CD1c-positive myeloid dendritic cell (primary cell): ENCODE results near the gene MEPCE.

ENCODE experiments used
- DNase-seq: peaks from one replicate; pipeline ENCODE4 v3.0.0-alpha.2; 2016; ENCODE audit errors: extremely low spot score

Gene MEPCE

DNA sequence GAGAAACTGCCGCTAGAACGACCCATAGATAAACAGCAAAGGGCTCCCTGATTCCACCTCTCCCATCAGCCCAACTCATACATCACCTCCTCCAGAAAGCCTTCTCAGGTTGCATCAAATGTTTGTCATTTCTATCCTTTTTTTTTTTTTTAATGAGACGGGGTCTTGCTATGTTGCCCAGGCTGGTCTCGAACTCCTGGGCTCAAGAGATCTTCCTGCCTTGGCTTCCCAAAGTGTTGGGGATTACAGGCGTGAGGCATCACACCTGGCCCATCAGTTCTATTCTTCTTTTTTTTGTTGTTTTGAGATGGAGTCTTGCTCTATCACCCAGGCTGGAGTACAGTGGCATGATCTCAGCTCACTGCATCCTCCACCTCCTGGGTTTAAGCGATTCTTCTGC, 27.4 kb downstream of the MEPCE start:
- no peak for DNase-seq

DNA sequence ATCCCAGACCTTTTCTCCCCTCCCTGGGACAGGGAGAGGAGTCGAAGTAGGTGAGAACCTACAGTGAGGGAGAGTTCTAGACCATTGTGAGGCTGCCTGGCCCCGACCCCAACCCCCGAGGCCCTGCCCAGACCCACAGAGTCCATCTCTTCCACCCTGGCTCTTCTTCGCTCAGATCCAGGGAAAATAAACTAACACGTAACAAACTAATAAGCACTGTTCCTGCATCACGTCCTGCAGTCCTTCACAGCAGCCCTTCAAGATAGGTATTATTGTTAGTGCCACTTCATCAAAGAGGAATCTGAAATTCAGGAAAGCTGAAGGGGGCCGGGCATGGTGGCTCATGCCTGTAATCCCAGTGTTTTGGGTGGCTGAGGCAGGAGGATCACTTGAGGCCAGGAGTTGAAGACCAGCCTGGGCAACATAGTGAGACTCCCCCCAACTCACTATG, 34.6 kb downstream of the MEPCE start, which contains the start of gene SPACDR:
SPACDR (minus strand) TSS at position 51 of the 451 bp plus-strand sequence. CDS start 235 bp downstream, outside the sequence.
- no peak for DNase-seq

- no peak for DNase-seq
These were observed 35.2 kb downstream of the MEPCE start for GRCh38 chr7:100464791-100465190.

DNA sequence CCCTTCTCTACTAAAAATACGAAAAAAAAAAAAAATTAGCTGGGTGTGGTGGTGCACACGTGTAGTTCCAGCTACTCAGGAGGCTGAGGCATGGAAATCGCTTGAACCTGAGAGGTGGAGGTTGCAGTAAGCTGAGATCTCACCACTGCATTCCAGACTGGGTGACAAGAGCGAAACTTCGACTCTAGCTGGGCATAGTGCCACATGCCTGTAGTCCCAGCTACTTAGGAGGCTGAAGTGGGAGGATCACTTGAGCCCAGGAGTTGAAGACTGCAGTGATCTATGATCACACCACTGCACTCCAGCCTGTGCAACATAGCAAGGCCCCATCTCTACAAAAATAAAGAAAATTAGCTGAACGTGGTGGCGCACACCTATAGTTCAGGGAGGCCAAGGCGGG, 35.7 kb downstream of the MEPCE start:
- DNase-seq, result no peak

DNA sequence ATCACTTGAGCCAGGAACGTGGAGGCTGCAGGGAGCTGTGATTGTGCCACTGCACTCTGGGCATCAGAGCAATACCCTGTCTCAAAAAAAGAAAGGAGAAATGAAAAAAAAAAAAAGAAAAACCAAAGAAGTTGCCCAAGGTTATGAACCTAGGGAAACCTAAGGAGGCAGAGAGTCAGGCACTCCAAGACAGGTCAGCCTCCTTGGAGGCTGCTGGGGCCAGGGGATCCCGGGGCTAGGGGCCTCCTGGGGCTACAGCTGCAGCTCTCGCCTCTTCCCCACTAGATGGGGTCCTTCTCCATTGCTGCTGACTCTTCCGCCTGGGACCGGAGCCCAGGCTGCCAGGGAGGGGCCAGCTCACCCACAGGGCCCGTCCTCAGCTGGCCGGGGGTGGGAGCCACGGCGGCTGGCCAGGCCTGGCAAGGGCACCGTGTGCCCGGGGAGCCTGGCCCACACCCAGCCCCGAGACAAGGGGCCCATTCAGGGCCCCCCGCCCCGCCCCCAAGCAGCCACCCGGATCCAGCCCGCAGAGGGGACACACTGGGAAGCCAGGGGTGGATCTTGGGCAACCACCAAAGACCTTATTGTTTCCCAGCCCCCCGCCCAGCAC, 36.2 kb downstream of the MEPCE start:
- DNase-seq, result peak; percentile 58

DNA sequence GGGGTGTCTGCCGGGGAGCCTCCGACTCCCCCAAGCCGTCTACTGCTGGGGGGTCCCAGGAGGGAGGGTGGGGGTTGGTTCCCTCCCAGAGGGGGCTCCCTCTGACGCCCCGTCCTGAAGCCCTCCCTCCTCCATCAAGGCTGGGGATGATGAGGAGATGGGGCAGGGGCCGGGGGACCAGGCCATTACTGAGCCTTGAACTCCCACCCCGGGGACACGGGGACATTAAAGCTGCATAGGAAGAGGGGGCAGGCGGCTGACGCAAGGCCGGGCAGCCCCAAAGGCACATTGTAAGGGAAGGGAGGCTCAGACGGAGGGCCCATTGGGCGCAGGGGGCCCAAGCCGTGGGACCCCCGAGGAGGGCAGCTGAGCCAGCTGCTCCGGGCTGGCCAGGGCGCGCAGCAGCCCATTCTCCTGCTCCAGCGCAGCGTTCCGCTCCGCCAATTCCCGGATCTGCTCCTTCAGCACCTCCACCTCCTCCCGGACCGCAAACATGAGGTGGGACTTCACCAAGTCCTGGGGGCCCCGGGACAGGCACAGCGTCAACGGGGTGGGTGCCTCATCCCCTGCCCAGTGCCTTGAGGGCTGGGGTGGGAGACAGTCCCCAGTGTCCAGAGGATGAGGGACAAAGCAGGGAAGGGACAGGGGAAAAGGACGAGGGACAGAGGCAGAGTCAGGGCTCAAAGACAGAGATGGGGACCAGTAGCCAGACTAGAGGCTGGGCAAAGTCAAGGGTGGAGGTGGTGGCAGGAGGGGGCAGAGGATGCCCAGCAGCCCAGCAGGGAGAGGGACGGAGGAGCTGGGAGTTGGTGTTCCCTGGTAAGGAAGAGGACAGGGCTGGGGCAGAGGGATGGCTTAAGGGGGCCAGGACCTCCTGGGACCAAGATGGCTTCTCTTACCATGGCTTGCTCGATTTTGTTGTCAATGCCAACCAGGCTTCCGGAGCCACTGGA, 37.3 kb downstream of the MEPCE start:
- no peak for DNase-seq

DNA sequence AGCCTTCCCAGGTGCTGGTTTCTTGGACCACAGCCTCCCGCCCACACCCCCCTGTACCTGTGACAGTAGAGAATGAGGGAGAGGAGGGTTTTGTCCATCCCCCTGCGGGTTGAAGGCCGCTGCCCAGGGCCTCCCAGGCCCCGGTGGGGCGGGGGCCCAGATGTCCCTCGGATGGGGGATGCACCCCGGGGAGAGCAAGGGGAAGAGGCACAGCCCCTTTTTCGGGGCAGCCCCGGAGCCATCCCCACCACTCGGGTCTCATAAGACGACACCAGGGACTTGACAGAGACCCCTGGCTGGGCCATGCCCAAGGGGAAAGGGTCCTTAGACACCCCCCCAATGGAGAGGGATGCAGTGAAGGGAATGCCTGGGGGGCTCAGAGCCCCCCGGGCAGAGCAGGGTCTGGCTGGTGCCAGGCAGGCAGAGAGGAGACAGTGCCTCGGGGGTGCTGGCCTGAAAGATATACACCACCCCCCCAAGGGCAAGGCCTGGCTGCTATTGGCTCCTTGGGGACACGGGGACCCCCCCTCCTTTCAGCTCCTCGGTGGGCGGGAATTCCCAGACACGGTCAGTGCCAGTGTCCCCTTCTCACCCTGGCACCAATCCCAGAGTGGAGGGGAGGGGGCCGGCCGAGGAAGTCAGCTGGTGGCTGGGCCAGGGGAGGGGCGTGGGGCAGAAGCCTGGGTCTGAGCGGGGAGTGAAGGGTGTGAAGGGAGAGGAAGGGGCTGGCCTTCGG, 38.2 kb downstream of the MEPCE start:
- DNase-seq, result no peak

DNA sequence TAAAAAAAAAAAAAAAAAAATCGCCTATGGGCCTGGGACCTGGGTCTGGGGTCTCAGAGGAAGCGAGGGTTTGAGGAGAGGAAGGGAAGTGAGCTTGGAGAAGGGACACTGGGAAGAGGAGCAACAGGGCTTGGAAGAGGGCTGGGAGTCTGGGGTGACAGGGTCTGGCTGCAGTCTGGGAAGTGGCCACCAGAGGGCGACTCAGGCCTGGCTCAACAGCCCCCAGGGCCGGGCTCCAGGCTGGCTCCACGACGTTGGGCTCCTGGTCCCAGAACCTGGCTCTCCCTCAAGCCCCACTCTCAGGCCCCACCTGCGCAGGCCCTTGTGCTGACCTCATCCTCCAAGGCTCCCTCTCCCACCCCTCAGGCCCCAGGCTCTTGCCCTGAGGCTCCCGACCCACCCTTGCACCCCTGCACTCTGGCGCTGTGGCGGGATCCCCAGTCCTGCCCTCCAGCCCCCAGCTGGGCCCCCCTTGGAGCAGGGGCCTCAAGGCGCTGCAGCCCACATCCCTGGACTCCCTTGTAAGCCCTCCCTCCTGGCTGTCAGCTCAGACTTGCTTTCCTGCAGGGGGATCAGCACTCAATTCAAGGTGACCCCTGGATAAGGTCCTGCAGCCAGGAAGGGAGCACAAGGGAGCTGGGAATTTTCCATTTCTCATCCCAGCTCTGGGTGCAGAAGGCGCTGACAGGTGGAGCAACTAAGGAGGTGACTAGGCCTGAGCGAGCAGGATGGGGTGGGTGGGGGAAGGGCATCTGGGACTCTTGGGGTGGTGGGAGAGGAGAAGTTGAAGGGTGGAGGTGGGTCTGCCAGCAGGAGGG, 39.8 kb downstream of the MEPCE start:
- DNase-seq, result peak; percentile 85

DNA sequence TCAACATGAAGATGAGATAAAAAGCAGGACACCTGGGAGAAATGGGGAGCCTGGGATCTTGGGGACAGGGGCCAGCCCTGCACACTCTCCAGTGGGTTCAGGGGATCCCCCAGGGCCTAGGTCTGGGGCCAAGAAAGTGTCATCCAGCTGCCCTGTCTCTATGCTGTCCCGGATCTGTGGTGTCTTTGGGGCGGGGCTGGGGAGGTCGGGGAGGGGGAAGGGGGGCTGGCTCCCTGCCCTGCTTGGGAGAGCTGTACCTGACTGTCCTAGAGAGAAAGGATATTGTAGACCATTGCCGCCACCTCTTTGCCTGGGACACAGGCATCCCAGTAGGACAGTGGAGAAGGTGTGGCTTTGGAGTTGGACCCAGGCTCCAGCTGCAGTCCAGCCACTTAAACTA, 41.4 kb downstream of the MEPCE start:
- DNase-seq, result no peak

DNA sequence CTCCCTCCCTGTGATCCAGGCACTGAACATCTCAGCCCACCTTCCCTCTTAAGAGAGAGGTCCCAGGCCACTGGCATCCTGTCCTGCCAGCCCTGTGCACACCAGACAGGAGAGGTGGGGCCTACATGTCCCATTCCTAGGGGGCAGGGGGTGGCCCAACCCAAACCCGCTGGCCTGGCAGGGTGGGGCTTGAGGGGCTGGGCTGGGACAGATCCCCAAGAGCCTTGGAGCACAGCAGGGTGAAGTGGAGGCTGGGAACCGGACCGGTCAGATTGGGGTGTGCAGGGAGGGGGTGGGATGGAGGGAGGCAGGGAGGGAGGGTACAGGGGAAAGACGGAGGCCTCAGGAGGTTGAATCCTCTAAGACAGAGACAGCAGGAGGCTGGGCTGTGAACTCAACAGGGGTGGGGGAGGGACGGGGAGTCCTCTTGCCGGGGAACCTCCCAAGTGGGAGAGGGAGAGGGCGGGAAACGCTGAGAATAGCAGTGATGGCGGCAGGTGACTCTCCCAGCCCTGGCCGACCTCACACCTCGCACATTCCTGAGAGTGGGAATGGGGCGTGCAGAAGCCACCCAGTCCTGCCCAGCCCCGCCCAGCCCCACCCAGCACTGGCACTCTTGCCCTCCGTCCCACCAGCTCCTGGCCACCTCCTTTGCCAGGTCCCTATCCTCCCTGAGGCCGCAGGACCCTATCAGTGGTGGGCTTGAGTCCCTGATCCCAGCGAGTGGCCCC, 42.7 kb downstream of the MEPCE start:
- no peak for DNase-seq

GRCh38 chr7:100472854-100473499, 43.3 kb downstream of the MEPCE start:
- DNase-seq, result peak; percentile 91

- DNase-seq, result peak; percentile 20
These were observed 45.9 kb downstream of the MEPCE start for GRCh38 chr7:100475549-100475948.

DNA sequence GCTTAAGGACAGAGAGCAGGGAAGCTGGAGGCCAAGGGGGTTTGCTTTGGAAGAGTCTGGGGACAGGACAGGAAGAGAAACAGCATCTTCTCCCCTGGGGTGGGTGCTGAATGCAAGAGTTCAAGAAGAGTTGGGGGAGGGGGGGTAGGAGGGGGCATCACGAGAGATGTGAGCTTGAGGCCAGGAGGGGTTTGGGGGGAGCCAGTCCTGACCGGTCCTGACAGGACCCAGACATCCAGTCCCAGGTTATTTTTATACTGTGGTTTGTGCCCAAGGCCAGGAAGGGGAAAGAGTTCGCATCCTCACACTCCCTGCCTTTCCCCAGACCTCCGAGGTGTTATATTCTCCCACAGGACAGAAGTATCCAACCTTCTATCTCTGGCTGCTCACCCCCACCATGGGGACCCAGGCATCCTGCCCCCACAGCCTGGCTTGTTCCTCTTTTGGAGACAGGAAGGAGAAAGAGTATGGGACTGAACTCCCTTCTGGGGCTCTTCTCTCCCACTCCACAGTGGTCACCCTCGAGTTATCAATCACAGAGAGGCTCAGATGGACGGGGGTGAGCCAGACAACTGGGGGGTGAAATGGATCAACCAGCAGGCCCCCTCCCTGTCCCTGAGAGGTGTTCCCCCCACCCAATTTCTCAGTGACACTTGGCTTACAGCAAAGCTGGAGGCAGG, 46.6 kb downstream of the MEPCE start:
- peak; percentile 16 for DNase-seq

GRCh38 chr7:100476903-100477870, 47.6 kb downstream of the MEPCE start:
- no peak for DNase-seq

DNA sequence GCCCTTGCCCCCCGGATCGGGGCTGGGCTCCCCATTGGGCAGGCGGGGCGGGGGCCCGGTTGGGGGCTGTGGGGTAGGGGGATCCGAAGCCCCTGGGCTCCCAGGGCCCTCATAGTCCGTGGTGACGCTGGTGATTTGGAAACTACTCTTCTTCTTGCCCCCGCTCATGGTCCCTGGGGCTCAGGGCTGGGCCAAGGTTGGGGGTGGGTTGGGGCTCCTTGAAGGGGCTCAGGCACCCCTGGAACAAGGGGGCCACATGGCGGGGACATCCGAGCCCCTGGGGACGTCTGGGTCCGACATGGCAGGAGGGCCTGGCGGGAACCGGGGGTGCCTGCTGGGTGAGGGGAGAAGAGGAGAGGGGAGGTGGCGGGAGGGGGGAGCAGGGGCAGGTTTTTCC, 48.2 kb downstream of the MEPCE start:
- DNase-seq, result no peak

DNA sequence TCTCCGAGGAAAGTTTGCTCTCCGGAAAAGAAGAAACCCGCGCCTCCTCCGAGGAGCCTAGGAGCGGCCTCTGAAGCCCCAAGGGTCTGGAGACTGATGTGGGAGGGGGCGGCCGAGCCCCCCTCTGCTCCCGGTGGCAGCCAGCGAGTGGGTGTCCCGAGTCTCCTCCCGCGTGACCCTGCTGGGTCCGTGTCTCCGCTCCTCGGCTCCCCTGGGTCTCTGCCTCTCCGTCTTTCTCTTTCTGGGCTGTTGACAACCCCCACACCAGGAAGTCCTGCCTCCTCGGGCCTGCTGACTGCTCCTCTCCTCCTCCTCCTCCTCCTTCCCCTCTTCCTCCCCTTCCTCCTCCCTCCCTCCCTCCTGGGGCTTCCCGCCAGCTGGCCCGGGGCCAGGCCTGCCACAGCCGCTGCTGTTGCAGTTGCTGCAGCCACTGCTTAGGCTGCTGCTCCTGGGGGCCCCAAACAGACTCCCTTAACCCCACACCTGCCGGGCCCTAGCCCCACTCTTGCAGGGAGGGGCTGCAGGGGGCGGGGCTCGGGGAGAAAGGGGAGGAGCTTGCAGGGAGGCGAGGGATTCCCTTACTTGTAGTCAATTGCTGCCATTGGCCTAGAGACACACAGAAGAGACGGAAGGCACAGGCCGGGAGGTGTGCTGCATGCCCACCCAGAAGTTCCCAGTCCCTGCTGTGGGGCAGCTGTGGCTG, 49.5 kb downstream of the MEPCE start, which contains the start of gene TSC22D4:
TSC22D4 (minus strand) TSS at position 257 of the 703 bp plus-strand sequence. CDS start 1,176 bp downstream, outside the sequence.
- peak; percentile 81 for DNase-seq

DNA sequence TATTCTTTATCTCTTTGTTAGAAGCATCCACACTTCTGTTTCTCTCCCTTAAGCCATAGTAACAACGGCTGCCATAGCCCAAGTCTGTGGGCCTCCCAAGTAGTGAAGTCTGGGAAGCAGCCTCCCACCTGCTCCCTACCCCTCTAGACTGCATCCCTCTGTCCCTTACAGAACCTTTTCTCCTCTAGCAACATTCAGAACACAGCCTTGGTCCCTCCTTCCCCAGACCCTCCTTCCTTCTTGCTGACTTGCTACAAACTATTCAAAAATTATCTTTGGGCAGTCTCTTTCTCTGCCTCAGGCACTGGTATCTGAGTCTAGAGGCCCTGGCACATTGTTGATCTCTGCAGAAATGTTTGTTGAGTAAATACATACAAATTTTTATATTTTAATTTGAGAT, 51.8 kb downstream of the MEPCE start:
- DNase-seq, result no peak

GRCh38 chr7:100482728-100483089, 53.1 kb downstream of the MEPCE start:
- no peak for DNase-seq
